ENCODE data around the gene ELP5.
A peak's percentile ranks its signal among the peaks of the same experiment; 100 is the strongest.

The ELP5 gene

DNA sequence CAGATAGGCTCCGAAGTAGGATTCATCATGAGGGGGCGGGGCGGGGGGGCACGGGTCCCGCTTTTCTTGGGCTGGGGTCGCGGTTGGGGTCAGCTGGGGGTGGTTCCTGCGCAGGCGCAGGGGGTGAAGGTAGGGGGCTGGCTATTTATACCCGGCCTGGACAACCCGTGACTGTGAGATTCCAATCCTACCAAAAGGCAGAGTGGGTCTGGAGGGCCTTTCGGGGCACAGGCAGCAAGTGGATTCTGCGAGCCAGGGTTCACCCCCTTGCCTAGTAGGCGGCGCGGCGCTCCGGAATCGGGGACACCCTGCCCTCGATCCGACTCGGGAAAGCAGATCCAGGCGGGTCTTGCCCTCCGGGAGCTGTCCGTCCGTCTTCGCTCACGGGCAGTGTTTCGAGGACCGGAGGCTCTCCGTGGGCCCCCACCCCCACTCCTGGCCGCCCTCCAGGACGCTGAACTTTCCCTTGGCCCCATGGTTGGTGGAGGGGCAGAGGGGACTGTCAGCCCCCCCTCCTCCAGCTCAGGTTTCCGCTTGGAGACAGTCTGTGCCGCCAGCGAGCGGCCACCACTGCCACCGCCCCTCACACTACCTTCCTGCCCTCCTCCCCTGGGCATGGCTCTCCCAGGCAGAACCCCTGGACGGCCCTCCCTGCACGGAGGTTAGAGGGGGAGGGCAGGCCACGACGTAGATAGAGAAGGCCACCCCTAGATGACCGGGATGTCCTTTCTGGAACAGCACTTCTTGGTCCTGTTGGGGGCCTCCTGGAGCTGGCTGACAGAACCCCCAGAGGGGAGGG is 30.1 kb downstream of the ELP5 start:
- peak overlapping the region; percentile 41 for H3K4me3 ChIP-seq (ENCODE audit: low read length)
- TF ChIP-seq, protein P1, sequence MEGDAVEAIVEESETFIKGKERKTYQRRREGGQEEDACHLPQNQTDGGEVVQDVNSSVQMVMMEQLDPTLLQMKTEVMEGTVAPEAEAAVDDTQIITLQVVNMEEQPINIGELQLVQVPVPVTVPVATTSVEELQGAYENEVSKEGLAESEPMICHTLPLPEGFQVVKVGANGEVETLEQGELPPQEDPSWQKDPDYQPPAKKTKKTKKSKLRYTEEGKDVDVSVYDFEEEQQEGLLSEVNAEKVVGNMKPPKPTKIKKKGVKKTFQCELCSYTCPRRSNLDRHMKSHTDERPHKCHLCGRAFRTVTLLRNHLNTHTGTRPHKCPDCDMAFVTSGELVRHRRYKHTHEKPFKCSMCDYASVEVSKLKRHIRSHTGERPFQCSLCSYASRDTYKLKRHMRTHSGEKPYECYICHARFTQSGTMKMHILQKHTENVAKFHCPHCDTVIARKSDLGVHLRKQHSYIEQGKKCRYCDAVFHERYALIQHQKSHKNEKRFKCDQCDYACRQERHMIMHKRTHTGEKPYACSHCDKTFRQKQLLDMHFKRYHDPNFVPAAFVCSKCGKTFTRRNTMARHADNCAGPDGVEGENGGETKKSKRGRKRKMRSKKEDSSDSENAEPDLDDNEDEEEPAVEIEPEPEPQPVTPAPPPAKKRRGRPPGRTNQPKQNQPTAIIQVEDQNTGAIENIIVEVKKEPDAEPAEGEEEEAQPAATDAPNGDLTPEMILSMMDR (IDR thresholded peaks at IDR 0.05; ENCODE audit: insufficient read depth, low read depth, low read length, missing control alignments) = no peak
- DNase-seq (ENCODE audit: low read depth) = no peak

DNA sequence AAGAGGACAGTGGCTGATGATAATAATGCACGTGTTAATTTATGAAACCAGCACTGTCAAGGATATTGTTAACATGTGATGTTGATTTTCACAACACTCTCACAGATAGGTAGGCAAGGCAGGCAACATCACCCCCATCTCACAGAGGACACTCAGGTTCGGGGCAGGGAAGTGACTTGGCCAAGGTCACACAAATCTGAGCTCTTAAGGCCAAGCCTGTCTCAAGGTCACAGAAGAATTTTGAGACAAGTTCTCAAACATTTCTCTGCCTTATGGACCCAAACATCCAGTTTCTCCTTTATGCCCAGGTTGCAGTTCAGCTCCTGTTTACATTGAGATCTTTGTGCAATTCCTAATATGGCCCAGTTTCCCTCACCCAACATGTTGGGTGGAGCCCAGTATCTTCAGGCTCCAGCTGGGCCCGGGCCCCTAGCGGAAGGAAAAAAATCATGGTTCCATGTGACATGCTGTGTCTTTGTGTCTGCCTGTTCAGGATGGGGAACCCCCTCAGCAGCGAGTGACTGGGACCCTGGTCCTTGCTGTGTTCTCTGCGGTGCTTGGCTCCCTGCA is 30.8 kb downstream of the ELP5 start:
- no peak overlapping the region for H3K4me3 ChIP-seq (ENCODE audit: low read length)
- TF ChIP-seq, protein P1 (IDR thresholded peaks at IDR 0.05; ENCODE audit: insufficient read depth, low read depth, low read length, missing control alignments) = peak; percentile 10
- no peak for DNase-seq (ENCODE audit: low read depth)

DNA sequence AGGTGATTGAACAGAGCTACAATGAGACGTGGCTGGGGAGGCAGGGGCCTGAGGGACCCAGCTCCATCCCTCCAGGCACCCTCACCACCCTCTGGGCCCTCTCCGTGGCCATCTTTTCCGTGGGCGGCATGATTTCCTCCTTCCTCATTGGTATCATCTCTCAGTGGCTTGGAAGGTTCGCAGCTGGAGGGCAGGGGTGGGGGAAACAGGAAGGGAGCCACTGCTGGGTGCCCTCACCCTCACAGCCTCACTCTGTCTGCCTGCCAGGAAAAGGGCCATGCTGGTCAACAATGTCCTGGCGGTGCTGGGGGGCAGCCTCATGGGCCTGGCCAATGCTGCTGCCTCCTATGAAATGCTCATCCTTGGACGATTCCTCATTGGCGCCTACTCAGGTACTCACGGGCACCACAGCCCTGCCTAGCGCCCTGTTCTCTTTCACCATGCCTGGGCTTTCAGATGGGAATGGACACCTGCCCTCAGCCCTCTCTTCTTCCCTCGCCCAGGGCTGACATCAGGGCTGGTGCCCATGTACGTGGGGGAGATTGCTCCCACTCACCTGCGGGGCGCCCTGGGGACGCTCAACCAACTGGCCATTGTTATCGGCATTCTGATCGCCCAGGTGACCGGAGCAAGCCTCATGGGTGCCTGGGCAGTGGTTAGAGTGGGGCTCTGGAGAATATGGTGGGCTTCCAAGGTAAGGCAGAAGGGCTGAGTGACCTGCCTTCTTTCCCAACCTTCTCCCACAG is 31.6 kb downstream of the ELP5 start:
- no peak for DNase-seq (ENCODE audit: low read depth)
- H3K4me3 ChIP-seq (ENCODE audit: low read length) = no peak overlapping the region
- TF ChIP-seq, protein P1 (IDR thresholded peaks at IDR 0.05; ENCODE audit: insufficient read depth, low read depth, low read length, missing control alignments) = no peak

DNA sequence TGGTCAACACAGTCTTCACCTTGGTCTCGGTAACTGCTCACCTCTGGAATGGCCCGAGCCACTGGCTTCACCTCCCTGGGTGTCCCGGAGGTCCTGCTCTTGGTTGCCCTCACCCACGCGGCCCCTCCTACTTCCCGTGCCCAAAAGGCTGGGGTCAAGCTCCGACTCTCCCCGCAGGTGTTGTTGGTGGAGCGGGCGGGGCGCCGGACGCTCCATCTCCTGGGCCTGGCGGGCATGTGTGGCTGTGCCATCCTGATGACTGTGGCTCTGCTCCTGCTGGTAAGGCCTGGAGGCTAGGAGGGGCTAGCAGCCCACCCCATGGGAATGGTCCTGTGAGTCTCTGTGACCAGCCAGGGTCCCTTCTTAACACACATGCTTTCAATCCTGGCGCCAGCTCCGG is 32.9 kb downstream of the ELP5 start:
- H3K4me3 ChIP-seq (ENCODE audit: low read length) = no peak overlapping the region
- TF ChIP-seq, protein P1 (IDR thresholded peaks at IDR 0.05; ENCODE audit: insufficient read depth, low read depth, low read length, missing control alignments) = no peak
- no peak for DNase-seq (ENCODE audit: low read depth)

DNA sequence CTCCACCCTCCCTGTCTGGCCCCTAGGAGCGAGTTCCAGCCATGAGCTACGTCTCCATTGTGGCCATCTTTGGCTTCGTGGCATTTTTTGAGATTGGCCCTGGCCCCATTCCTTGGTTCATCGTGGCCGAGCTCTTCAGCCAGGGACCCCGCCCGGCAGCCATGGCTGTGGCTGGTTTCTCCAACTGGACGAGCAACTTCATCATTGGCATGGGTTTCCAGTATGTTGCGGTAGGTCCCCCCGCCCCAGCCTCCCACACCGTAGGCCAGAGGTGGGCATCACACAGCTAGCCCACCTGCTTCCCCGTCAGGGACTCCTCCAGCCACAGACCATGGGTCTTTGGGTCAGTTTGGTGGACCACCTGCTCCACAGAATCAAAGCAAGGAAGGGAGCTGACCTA is 33.7 kb downstream of the ELP5 start:
- TF ChIP-seq, protein P1 (IDR thresholded peaks at IDR 0.05; ENCODE audit: insufficient read depth, low read depth, low read length, missing control alignments) = no peak
- DNase-seq (ENCODE audit: low read depth) = no peak
- no peak overlapping the region for H3K4me3 ChIP-seq (ENCODE audit: low read length)

DNA sequence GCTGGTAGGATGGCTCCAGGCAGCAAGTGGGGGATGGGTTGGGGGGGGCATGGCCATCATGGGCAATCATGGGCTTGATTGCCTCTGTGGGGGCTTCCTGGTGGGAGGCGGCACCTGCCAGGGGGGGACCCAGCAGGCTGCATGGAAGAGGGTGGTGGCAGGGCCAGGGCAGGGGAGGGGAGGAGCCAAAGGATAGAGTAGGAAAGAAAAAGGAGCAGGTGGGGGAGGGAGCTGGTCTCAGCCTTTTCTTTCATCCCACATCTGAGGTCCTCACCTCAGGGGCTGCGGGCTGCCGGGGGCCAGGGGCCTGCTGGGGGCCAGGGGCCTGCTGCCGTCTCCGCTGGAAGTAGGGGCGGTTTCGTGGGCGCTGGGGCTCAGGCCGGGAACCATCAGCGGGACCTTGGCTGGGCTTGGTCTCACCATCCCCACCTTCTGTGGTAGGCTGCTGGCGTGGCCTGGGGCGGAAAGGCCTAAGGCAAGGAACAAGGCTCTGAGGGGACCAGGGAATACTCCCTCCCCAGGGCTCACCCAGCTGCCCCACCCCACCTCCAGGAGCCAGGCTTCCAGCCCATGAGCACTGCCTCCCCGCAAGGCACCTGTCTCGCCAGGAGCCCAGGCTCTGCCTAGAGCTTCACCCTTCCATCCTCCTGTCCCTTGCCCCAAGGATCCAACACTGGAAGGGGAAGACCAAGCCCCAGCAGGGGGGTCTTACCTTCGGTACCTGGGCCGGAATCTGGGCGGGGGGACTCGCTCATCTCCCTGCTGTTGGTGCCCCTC is 37.4 kb downstream of the ELP5 start:
- TF ChIP-seq, protein P1 (IDR thresholded peaks at IDR 0.05; ENCODE audit: insufficient read depth, low read depth, low read length, missing control alignments) = no peak
- H3K4me3 ChIP-seq (ENCODE audit: low read length) = no peak overlapping the region
- no peak for DNase-seq (ENCODE audit: low read depth)

Measured in epithelial cell of esophagus (primary cell).